Measurements from ENCODE around the gene PABPN1L. TPM values are rescaled to one million over a fixed set of nuclear protein-coding genes. Genes with fewer than 3 reads are reported as not detected.

PABPN1L gene
- total and polyA plus RNA-seq, 10 of the 15 experiments (the other 5 are each of a cell fraction or from before 2014, with no cell fraction given) = not detected

- RAD21 ChIA-PET (ENCODE audit: unreplicated experiment) = no interaction called here
- Histone ChIP-seq H3K9ac (ENCODE audit: control insufficient read depth, insufficient read depth, low read length) (no peak overlapping the region), H3K9me3 (replicated peaks; ENCODE audit: control insufficient read depth, insufficient read depth, low read length) (no peaks in the 10 kb centered on the region), H3K4me2 (ENCODE audit: control insufficient read depth, insufficient read depth) (no peak overlapping the region), H3K36me3 (ENCODE audit: control insufficient read depth in 2 of 2, insufficient read depth in 2 of 2, low read length in 1 of 2) (no peaks in the 10 kb centered on the region), H3K27me3 (replicated peaks in 1 of 2; ENCODE audit: control insufficient read depth in 2 of 2, insufficient read depth in 2 of 2, low read length in 1 of 2) (no peaks in the 10 kb centered on the region), H3K79me2 (ENCODE audit: control insufficient read depth, insufficient read depth, low read length) (no peaks in the 10 kb centered on the region), H2AFZ (ENCODE audit: control insufficient read depth, low read depth, low read length) (no peak overlapping the region), H3K4me1 (ENCODE audit: control insufficient read depth, insufficient read depth, low read length) (no peaks in the 10 kb centered on the region), H4K20me1 (ENCODE audit: control insufficient read depth, insufficient read depth) (no peaks in the 10 kb centered on the region), H3K4me3 (no peak overlapping the region), H3K27ac (ENCODE audit: control insufficient read depth, insufficient read depth) (no peak overlapping the region)
- WGBS (ENCODE audit: insufficient coverage, insufficient replicate concordance, low lambda C conversion rate, missing lambda C conversion rate) = 69% methylated on average over 40 of the region's 40 CpGs
- SMC1A ChIA-PET (ENCODE audit: uncharacterized antibody, unreplicated experiment) = no interaction called here
- POLR2A ChIA-PET = no interaction called here
- DNase-seq (ENCODE audit: low read depth, low spot score) (no peak), ATAC-seq (no peak), FAIRE-seq (no peak)
- BruUV-seq (replicated peaks) = no TSS peak
- TF ChIP-seq POLR2AphosphoS5 (IDR thresholded peaks at IDR 0.05; ENCODE audit: low read length) = no peak
- TF ChIP-seq KLF5 (IDR thresholded peaks at IDR 0.05; ENCODE audit: partially characterized antibody) = no peak
- no peak for TF ChIP-seq HDAC6 (IDR thresholded peaks at IDR 0.05; ENCODE audit: unreplicated experiment)
- TF ChIP-seq YY1 (IDR thresholded peaks at IDR 0.05; ENCODE audit: low read depth, low read length) = no peak
- TF ChIP-seq SKIL (IDR thresholded peaks at IDR 0.05; ENCODE audit: low read depth, poor library complexity, severe bottlenecking) = no peak
- peak; percentile 14 for TF ChIP-seq BCL3 (IDR thresholded peaks at IDR 0.05; ENCODE audit: borderline replicate concordance, insufficient read depth, low read depth, low read length, poor library complexity, severe bottlenecking)
- intact Hi-C loops (cut with micrococcal nuclease; ENCODE audit: unreplicated experiment) = no loop called here
- in situ Hi-C loops (cut with MboI) = no loop called here
- CTCF ChIA-PET = interaction anchor here (1.2 to 1.5 kb wide), 2 partner anchors 39 to 398 kb away, joined by 3 to 6 read pairs; partner anchors contain the start of genes GALNS and TRAPPC2L
These were observed 48.5 kb downstream of the PABPN1L start for GRCh38 chr16:88817785-88818574.
